NB4 (cell line): ENCODE results near the gene C16orf92.

Source experiments
- DNase-seq: peaks from one replicate; pipeline ENCODE4 v3.0.0; 2010; ENCODE audit warnings: low read depth
- H3K4me3 ChIP-seq: one replicate; pipeline ENCODE4 v1.5.1; 2011; ENCODE audit warnings: mild to moderate bottlenecking, low read depth, low read length, moderate library complexity
- CTCF ChIP-seq: IDR thresholded peaks from one replicate; pipeline ENCODE4 v1.5.1; 2012; ENCODE audit warnings: low read depth, low read length
- MAX ChIP-seq: IDR thresholded peaks from 2 replicates; pipeline ENCODE4 v1.6.1; 2011; ENCODE audit warnings: low read depth, low read length
- MYC ChIP-seq: IDR thresholded peaks from 2 replicates; pipeline ENCODE4 v1.6.1; 2011; ENCODE audit warnings: low read depth, low read length
- POLR2A ChIP-seq: IDR thresholded peaks from 2 replicates; pipeline ENCODE4 v1.6.1; 2011; ENCODE audit warnings: mild to moderate bottlenecking; ENCODE audit not compliant: insufficient read length; ENCODE audit errors: extremely low read depth

C16orf92 gene

GRCh38 chr16:29993191-29993902, 29.7 kb upstream of the C16orf92 start:
- TF ChIP-seq MYC = no peak
- no peak for TF ChIP-seq CTCF
- no peak for TF ChIP-seq POLR2A
- TF ChIP-seq MAX = no peak
- no peak for DNase-seq
- no peak overlapping the region for H3K4me3 ChIP-seq

- peak overlapping the region; percentile 66 for H3K4me3 ChIP-seq
- no peak for TF ChIP-seq CTCF
- TF ChIP-seq MAX = no peak
- TF ChIP-seq MYC = no peak
- no peak for TF ChIP-seq POLR2A
- DNase-seq = no peak
Measured at GRCh38 chr16:29993903-29994599, 28.9 kb upstream of the C16orf92 start.

GRCh38 chr16:29994600-29995323, 28.2 kb upstream of the C16orf92 start:
- DNase-seq = peak; percentile 49
- TF ChIP-seq MYC (no peak), POLR2A (no peak), CTCF (no peak), MAX (no peak)
- H3K4me3 ChIP-seq = peak overlapping the region; percentile 66

- H3K4me3 ChIP-seq = peak within 1 kb of the TSS; percentile 79
- DNase-seq = peak; percentile 87
- TF ChIP-seq MAX (peak; percentile 92), CTCF (no peak), POLR2A (peak; percentile 29), MYC (peak; percentile 96)
Measured at GRCh38 chr16:29995324-29995910, 27.6 kb upstream of the C16orf92 start, which contains the start of gene HIRIP3. HIRIP3 (minus strand) TSS chr16:29995617; CDS start chr16:29995605, 12 bp downstream.

- TF ChIP-seq CTCF (no peak), MAX (peak; percentile 8; the same call in 1 of the 2 replicates), MYC (peak; percentile 47), POLR2A (peak; percentile 60)
- H3K4me3 ChIP-seq = peak within 1 kb of the TSS; percentile 79
- DNase-seq = peak; percentile 97
Measured at GRCh38 chr16:29995911-29996765, 26.9 kb upstream of the C16orf92 start, which contains the start of gene INO80E. INO80E (plus strand) TSS chr16:29996241; CDS start chr16:29996311, 70 bp downstream.
